Fibroblast of skin of scalp (primary cell): ENCODE data around the gene RAB4A.
A peak's percentile ranks its signal among the peaks of the same experiment; 100 is the strongest.

ENCODE experiments used
- DNase-seq: peaks from one replicate; pipeline ENCODE4 v3.0.0-alpha.2; 2013

Gene RAB4A

GRCh38 chr1:229340496-229340895 is 69.6 kb downstream of the RAB4A start:
- DNase-seq = no peak

- peak; percentile 80 for DNase-seq
These were observed 71.1 kb downstream of the RAB4A start for GRCh38 chr1:229341774-229342655.

- peak; percentile 44 for DNase-seq
These were observed 72.0 kb downstream of the RAB4A start, which contains the start of gene CCSAP for GRCh38 chr1:229342656-229343569. CCSAP (minus strand) TSS chr1:229343047; CDS start chr1:229342465, 582 bp downstream.

GRCh38 chr1:229344139-229344538 is 73.2 kb downstream of the RAB4A start:
- no peak for DNase-seq

GRCh38 chr1:229344937-229345684 is 74.2 kb downstream of the RAB4A start:
- peak; percentile 62 for DNase-seq

- no peak for DNase-seq
These were observed 76.6 kb downstream of the RAB4A start for GRCh38 chr1:229347528-229347927.

GRCh38 chr1:229349463-229350385 is 78.8 kb downstream of the RAB4A start:
- no peak for DNase-seq

- no peak for DNase-seq
These were observed 82.1 kb downstream of the RAB4A start for GRCh38 chr1:229352975-229353374.

GRCh38 chr1:229354226-229354625 is 83.3 kb downstream of the RAB4A start:
- DNase-seq = no peak
